Activated CD4-positive, alpha-beta T cell treated with anti-CD3 and anti-CD28 coated beads for 24 hours (primary cell): ENCODE data around the gene RASGRP4.
"Not testable (repeated sequence)": the region's sequence is repeated elsewhere in the genome, so short reads cannot be mapped to it uniquely, and the experiment has no call there.

Source experiments
- DNase-seq, 2 donors: peaks; one replicate each; pipeline ENCODE4 v3.0.0-alpha.2; 2020; ENCODE audit warnings: low read depth in 2 of 2

Gene RASGRP4

DNA sequence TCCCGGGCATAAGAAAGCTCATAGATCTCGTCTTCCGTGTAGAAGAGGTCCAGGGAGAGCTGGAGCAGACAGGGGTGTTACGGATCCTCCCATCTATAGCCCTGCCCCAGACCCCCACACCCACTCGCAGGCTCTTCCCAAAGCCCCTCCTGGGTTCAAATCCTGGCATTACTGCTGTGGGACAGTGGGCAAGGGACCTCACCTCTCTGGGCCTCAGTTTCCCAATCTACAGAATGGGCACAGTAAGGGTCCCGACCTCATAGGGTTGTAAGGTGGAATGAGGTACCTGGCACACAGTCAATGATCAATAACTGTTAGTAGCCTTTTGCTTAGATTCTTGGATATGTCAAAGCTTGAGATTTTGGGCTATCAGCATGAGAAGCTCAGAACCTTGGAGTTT lies 12.6 kb downstream of the RASGRP4 start:
- DNase-seq: no peak

DNA sequence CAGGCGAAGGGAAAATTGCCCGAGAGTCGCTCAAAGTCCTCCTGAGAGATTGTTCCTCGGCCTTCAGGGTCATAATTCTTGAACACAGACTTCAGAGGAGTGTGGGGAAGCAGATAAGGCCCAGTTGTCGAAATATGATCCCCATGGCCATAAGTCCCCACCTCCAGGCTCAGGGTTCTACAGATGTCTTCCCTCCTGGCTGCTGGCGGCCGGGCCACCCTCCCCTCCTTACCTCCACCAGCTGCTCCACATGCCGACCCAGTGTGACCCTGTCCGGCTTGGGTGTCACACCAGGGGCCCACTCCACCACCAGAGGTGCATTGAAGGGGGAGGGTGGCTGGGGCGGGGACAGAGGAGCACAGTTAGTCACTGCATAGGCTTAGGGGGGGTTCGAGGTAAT lies 13.1 kb downstream of the RASGRP4 start:
- no peak for DNase-seq

GRCh38 chr19:38412491-38412890 lies 13.5 kb downstream of the RASGRP4 start:
- no peak for DNase-seq

DNA sequence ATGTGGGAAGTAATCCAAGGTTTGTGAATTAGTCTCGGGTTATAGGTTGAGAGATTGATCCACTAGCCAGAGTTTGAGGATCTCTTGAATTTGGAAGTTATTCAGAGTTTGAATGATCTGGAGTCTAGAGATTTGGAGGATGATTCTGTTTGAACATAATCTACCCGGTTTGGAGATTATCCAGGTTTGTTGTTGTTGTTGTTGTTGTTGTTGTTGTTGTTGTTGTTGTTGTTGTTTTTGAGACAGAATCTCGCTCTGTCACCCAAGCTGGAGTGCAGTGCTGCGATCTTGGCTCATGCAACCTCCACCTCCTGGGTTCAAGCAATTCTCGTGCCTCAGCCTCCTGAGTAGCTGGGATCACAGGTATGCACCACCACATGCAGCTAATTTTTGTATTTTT lies 14.1 kb downstream of the RASGRP4 start:
- not testable (repeated sequence) for DNase-seq

GRCh38 chr19:38411041-38411712 lies 14.8 kb downstream of the RASGRP4 start:
- DNase-seq: no peak

DNA sequence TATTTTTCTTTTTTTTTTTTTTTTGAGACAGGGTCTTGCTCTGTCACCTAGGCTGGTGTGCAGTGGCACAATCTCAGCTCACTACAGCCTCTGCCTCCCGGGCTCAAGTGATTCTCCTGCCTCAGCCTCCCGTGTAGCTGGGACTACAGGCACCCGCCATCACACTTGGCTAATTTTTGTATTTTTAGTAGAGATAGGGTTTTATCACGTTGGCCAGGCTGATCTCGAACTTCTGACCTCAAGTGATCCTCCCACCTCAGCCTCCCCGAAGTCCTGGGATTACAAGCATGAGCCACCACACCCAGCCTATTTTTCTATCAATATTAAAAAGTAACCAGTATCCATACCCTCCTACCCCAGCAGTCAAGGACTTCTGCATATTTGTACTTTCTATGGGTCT lies 15.6 kb downstream of the RASGRP4 start:
- DNase-seq: not testable (repeated sequence)

- no peak for DNase-seq
Observed at GRCh38 chr19:38409631-38410133, 16.3 kb downstream of the RASGRP4 start.

- DNase-seq: no peak
Observed at GRCh38 chr19:38405276-38405675, 20.7 kb downstream of the RASGRP4 start.

GRCh38 chr19:38404858-38405257 lies 21.2 kb downstream of the RASGRP4 start:
- no peak for DNase-seq

- DNase-seq: peak; percentile 94 to 96
Observed at GRCh38 chr19:38402967-38403674, 22.9 kb downstream of the RASGRP4 start, which contains the start of gene FAM98C. FAM98C (plus strand) TSS chr19:38403093; CDS start chr19:38403154, 61 bp downstream.

DNA sequence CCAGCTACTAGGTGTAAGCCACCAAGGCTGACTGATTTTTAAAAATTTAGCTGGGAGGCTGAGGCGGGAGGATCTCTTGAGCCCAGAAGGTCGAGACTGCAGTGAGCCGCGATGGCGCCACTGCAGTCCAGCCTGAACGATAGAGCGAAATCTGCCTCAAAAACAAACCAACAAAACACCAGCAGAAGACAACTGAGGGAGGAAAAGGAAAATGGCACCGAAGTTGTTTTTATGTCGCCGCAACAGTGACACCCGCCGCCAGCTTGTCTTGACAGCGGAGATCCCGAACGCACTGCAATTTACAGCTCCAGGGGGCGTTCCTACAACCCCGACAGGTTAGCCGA lies 23.4 kb downstream of the RASGRP4 start:
- no peak for DNase-seq

DNA sequence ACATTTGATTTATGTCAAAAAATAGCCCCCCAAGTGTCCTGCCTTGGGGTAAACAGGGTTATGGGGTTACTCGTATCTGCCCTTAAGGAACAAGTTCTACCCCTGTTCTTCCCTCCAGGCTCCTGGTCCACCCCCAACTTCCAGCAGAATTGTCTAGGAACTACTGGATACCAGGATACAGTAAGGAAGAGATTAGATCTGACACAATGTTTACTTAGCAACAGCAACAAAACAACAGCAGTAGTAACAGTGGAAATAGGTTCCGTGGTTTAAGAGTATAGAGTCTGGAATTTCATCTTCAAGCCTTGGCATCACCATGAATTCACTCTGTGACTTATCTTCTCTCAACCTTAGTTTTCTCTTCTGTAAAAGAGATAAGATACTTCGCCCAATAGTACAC lies 24.9 kb downstream of the RASGRP4 start:
- no peak for DNase-seq

- DNase-seq: no peak
Observed at GRCh38 chr19:38400361-38400760, 25.7 kb downstream of the RASGRP4 start.

- no peak for DNase-seq
Observed at GRCh38 chr19:38399537-38399936, 26.5 kb downstream of the RASGRP4 start.

DNA sequence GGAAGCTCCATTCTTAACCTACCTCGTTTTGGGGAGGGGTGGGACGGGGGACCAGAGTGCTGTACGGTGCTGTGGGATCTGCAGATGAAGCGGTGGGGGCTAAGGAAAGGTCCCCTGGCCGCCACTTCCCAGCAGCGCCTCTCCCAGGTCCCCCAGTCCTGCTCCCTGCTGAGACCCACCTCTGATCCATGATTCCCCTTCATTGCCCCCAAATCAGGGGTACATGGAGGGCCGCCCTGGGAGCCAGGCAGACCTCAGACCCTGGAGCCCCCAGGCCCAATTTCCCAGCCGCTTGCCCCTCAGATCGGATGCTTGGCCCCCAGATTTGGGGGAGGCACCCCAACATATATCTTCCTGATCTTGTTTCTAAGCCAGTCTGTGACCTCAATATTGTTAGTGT lies 26.9 kb downstream of the RASGRP4 start:
- DNase-seq: no peak

GRCh38 chr19:38395381-38396114 lies 30.5 kb downstream of the RASGRP4 start:
- DNase-seq: no peak

GRCh38 chr19:38394488-38394887 lies 31.5 kb downstream of the RASGRP4 start:
- peak; percentile 48 to 62 for DNase-seq

DNA sequence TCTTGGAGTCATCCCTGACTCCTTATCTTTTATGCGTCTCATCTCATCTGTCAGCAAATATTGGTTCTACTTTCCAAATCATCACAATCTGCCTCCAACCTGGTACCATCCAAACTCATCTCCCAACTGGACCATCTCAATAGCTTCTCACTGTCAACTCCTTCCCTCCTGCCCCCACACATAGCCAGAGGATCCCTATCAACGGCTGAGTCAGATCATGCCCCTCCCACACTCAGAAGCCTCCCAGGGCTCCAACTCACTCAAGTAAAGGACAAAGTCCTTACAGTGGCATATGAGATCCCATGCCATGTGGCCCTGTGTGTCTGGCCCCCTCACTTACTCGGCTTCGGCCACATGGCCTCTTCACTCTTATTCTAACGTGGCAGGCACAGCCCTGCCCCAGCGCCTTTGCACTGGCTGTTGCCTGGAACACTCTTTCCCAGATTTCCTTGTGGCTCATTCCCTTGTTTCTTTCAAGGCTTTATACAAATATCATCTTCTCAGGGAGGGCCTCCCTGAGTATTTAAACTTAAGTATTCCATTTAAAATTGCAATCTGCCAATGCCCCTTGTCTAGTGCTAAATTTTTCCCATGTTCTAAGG lies 33.2 kb downstream of the RASGRP4 start:
- DNase-seq: no peak

DNA sequence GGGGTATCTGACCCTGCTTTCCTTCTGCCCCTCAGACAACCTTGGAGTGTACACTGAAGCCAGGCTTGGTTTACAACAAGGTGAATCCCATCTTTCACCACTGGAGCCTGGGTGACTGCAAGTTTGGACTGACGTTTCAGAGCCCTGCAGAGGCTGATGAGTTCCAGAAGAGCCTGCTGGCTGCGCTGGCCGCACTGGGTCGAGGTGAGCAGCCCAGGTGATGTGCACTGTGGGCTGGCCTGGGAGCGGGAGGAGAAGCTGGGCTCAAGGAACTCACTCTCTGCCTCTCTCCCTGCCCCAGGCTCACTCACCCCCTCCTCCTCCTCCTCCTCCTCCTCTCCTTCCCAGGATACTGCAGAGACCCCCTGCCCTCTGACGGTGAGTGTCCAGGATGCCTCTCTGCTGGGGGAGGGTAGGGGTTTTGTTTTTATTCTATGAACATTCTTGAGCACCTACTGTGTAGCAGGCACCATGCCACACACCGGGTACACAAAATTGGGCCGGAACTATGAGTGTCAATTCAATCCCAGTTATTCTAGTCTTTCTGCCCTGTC lies 34.0 kb downstream of the RASGRP4 start:
- no peak for DNase-seq

GRCh38 chr19:38389957-38390924 lies 35.8 kb downstream of the RASGRP4 start:
- no peak for DNase-seq
